H9 (cell line): ENCODE measurements around the gene ABL2. TPM values are rescaled to one million over a fixed set of nuclear protein-coding genes. Genes with fewer than 3 reads are reported as not detected.

Experiments used
- DNase-seq: peaks from one replicate; pipeline ENCODE4 v3.0.0-alpha.2; 2017
- H2AFZ ChIP-seq: one replicate; pipeline ENCODE4 v1.6.1; 2013; ENCODE audit warnings: mild to moderate bottlenecking, low read length, control low read depth, moderate library complexity
- H2AK5ac ChIP-seq: 2 replicates; pipeline ENCODE4 v1.6.1; 2013; ENCODE audit warnings: low read length, control low read depth, mixed read lengths; ENCODE audit not compliant: insufficient read length
- H2BK120ac ChIP-seq: one replicate; pipeline ENCODE4 v1.6.1; 2013; ENCODE audit warnings: low read depth, mild to moderate bottlenecking, low read length, control low read depth, inconsistent platforms; ENCODE audit not compliant: poor library complexity, severe bottlenecking
- H2BK12ac ChIP-seq: 2 replicates; pipeline ENCODE4 v1.6.1; 2013; ENCODE audit warnings: low read length, control low read depth, mixed read lengths, low read depth; ENCODE audit not compliant: insufficient read length
- H2BK15ac ChIP-seq: 2 replicates; pipeline ENCODE4 v1.6.1; 2013; ENCODE audit warnings: low read depth, low read length, control low read depth
- H2BK20ac ChIP-seq: one replicate; pipeline ENCODE4 v1.6.1; 2013; ENCODE audit warnings: low read depth, mild to moderate bottlenecking, low read length, control low read depth, inconsistent platforms; ENCODE audit not compliant: poor library complexity, severe bottlenecking
- H2BK5ac ChIP-seq: 2 replicates; pipeline ENCODE4 v1.6.1; 2013; ENCODE audit warnings: low read length, control low read depth, mixed read lengths; ENCODE audit not compliant: insufficient read length
- H3K14ac ChIP-seq: 2 replicates; pipeline ENCODE4 v1.6.1; 2013; ENCODE audit warnings: low read length, control low read depth; ENCODE audit not compliant: insufficient read depth
- H3K18ac ChIP-seq: 2 replicates; pipeline ENCODE4 v1.6.1; 2013; ENCODE audit warnings: low read depth, mild to moderate bottlenecking, mixed read lengths, low read length, control low read depth; ENCODE audit not compliant: insufficient read length
- H3K23ac ChIP-seq: 2 replicates; pipeline ENCODE4 v1.6.1; 2013; ENCODE audit warnings: low read length, control low read depth, mixed read lengths, low read depth; ENCODE audit not compliant: insufficient read length
- H3K23me2 ChIP-seq: 2 replicates; pipeline ENCODE4 v1.6.1; 2013; ENCODE audit warnings: low read depth, mild to moderate bottlenecking, mixed read lengths, low read length, control low read depth; ENCODE audit not compliant: insufficient read length, poor library complexity, severe bottlenecking
- H3K27ac ChIP-seq: 2 replicates; pipeline ENCODE4 v1.5.1; 2013; ENCODE audit warnings: low read length, control low read depth, mixed read lengths, low read depth; ENCODE audit not compliant: insufficient read length
- H3K27me3 ChIP-seq: 2 replicates; pipeline ENCODE4 v1.6.1; 2013; ENCODE audit warnings: low read length, control low read depth, inconsistent platforms; ENCODE audit not compliant: insufficient read depth
- H3K4ac ChIP-seq: 2 replicates; pipeline ENCODE4 v1.6.1; 2013; ENCODE audit warnings: low read depth, mild to moderate bottlenecking, control low read depth, inconsistent platforms, low read length, moderate library complexity
- H3K4me1 ChIP-seq: 2 replicates; pipeline ENCODE4 v1.6.1; 2013; ENCODE audit warnings: low read length, control low read depth, inconsistent platforms; ENCODE audit not compliant: insufficient read depth
- H3K4me2 ChIP-seq: 2 replicates; pipeline ENCODE4 v1.6.1; 2013; ENCODE audit warnings: low read length, control low read depth, mixed read lengths; ENCODE audit not compliant: insufficient read length, insufficient read depth
- H3K56ac ChIP-seq: 2 replicates; pipeline ENCODE4 v1.6.1; 2013; ENCODE audit warnings: low read depth, mild to moderate bottlenecking, mixed read lengths, low read length, control low read depth; ENCODE audit not compliant: insufficient read length
- H3K79me1 ChIP-seq: 2 replicates; pipeline ENCODE4 v1.6.1; 2013; ENCODE audit warnings: low read depth, mild to moderate bottlenecking, moderate library complexity, low read length, control low read depth, inconsistent platforms; ENCODE audit not compliant: insufficient read depth, poor library complexity, severe bottlenecking
- H3K79me2 ChIP-seq: 2 replicates; pipeline ENCODE4 v1.6.1; 2013; ENCODE audit warnings: low read length, control low read depth, inconsistent platforms; ENCODE audit not compliant: insufficient read depth
- H3K9ac ChIP-seq: 2 replicates; pipeline ENCODE4 v1.6.1; 2013; ENCODE audit warnings: low read length, control low read depth, mixed read lengths; ENCODE audit not compliant: insufficient read length; ENCODE audit errors: extremely low read depth
- H3K9me3 ChIP-seq: one replicate; pipeline ENCODE4 v1.6.1; 2013; ENCODE audit warnings: low read depth, low read length, inconsistent platforms; ENCODE audit not compliant: control insufficient read depth
- H3T11ph ChIP-seq: one replicate; pipeline ENCODE4 v1.6.1; 2013; ENCODE audit warnings: mild to moderate bottlenecking, low read length, control low read depth, inconsistent platforms
- H4K20me1 ChIP-seq: one replicate; pipeline ENCODE4 v1.6.1; 2013; ENCODE audit not compliant: control insufficient read depth, insufficient read length, insufficient read depth
- H4K5ac ChIP-seq: 2 replicates; pipeline ENCODE4 v1.6.1; 2013; ENCODE audit warnings: low read depth, mild to moderate bottlenecking, mixed read lengths, low read length, control low read depth; ENCODE audit not compliant: insufficient read length
- H4K8ac ChIP-seq: replicated peaks from 2 replicates; pipeline ENCODE4 v1.6.1; 2013; ENCODE audit warnings: low read length, control low read depth, mixed read lengths, low read depth; ENCODE audit not compliant: insufficient read length
- H4K91ac ChIP-seq: 2 replicates; pipeline ENCODE4 v1.6.1; 2013; ENCODE audit warnings: low read depth, mild to moderate bottlenecking, moderate library complexity, mixed read lengths, low read length, control low read depth; ENCODE audit not compliant: insufficient read length
- H3K27ac Mint-ChIP-seq, 3 experiments: 2 replicates in 2 of 3; 3 replicates in 1 of 3; pipeline ENCODE4 v1.8.0; 2020 to 2021; ENCODE audit warnings: mixed read lengths in 3 of 3, mild to moderate bottlenecking in 1 of 3, moderate library complexity in 1 of 3
- H3K27me3 Mint-ChIP-seq: 2 replicates; pipeline ENCODE4 v1.8.0; 2021; ENCODE audit warnings: low read depth, mild to moderate bottlenecking, moderate library complexity, mixed read lengths
- H3K36me3 Mint-ChIP-seq, 3 experiments: 2 replicates in 2 of 3; 3 replicates in 1 of 3; pipeline ENCODE4 v1.8.0; 2020 to 2021; ENCODE audit warnings: low read depth in 3 of 3, mixed read lengths in 3 of 3; ENCODE audit not compliant: insufficient read depth in 1 of 3
- H3K4me1 Mint-ChIP-seq, 2 experiments: 2 replicates each; pipeline ENCODE4 v1.8.0; 2020; ENCODE audit warnings: mixed read lengths in 2 of 2
- H3K4me3 Mint-ChIP-seq, 2 experiments: 2 replicates in 1 of 2; 3 replicates in 1 of 2; pipeline ENCODE4 v1.8.0; 2020 to 2021; ENCODE audit warnings: mild to moderate bottlenecking in 2 of 2, mixed read lengths in 2 of 2, moderate library complexity in 1 of 2
- H3K9me3 Mint-ChIP-seq, 2 experiments: 2 replicates in 1 of 2; 3 replicates in 1 of 2; pipeline ENCODE4 v1.8.0; 2020; ENCODE audit warnings: mild to moderate bottlenecking in 2 of 2, mixed read lengths in 2 of 2, moderate library complexity in 1 of 2
- CTCF ChIP-seq: fragments of 200-600 bp; sonication (generic); conservative IDR thresholded peaks from 3 replicates; pipeline ENCODE4 v1.8.0; 2021; ENCODE audit warnings: antibody characterized with exemption, mild to moderate bottlenecking
- WGBS: extraction: QIAGEN DNeasy Blood & Tissue Kit; methylation state at CpG from one replicate; pipeline ENCODE4 v1.1.7; 2013; ENCODE audit warnings: missing lambda C conversion rate, low lambda C conversion rate, mixed read lengths; ENCODE audit not compliant: insufficient read length; ENCODE audit errors: extremely low coverage; 5-methylcytosine and 5-hydroxymethylcytosine counted together
- total RNA-seq: library from RNA; stranded (reverse); gene quantifications from 2 replicates; pipeline ENCODE4 v1.2.1, GENCODE V29; 2021

The ABL2 gene
- total RNA-seq, 1 experiment from 2014 or later = 21.2 TPM

GRCh38 chr1:179126338-179127060 is 103.0 kb downstream of the ABL2 start:
- H4K5ac ChIP-seq = no peak overlapping the region
- no peak for TF ChIP-seq CTCF
- no peak overlapping the region for H3T11ph ChIP-seq
- H3K9me3 ChIP-seq = no peaks in the 10 kb centered on the region
- H3K56ac ChIP-seq = no peak overlapping the region
- H3K4me2 ChIP-seq = no peak overlapping the region
- no peak overlapping the region for H2AK5ac ChIP-seq
- no peak overlapping the region for H3K23ac ChIP-seq
- no peak overlapping the region for H4K8ac ChIP-seq
- H2AFZ ChIP-seq = no peak overlapping the region
- no peak overlapping the region for H2BK12ac ChIP-seq
- H3K4me1 ChIP-seq = no peaks in the 10 kb centered on the region
- no peaks in the 10 kb centered on the region for H3K27me3 ChIP-seq
- no peak overlapping the region for H2BK15ac ChIP-seq
- no peak overlapping the region for H3K27ac ChIP-seq
- no peak overlapping the region for H4K91ac ChIP-seq
- Mint-ChIP-seq H3K36me3 (peaks cover 4 to 26% (median 17%) of the 10 kb centered on the region in 3 experiments; a peak in 6 of 7 replicates), H3K27me3 (no peaks in the 10 kb centered on the region), H3K4me3 (no peak overlapping the region), H3K9me3 (no peaks in the 10 kb centered on the region), H3K4me1 (no peaks in the 10 kb centered on the region), H3K27ac (peak overlapping the region in 1 of 3 experiments; percentile 64; a peak in 1 of 7 replicates)
- H4K20me1 ChIP-seq = no peaks in the 10 kb centered on the region
- no peak overlapping the region for H3K14ac ChIP-seq
- H2BK120ac ChIP-seq = no peak overlapping the region
- no peak overlapping the region for H2BK20ac ChIP-seq
- no peak overlapping the region for H3K4ac ChIP-seq
- WGBS = no CpG with 5 or more reads among the region's 8 CpGs
- H3K23me2 ChIP-seq = no peaks in the 10 kb centered on the region
- no peak for DNase-seq
- no peaks in the 10 kb centered on the region for H3K79me1 ChIP-seq
- H3K9ac ChIP-seq = no peak overlapping the region
- H3K79me2 ChIP-seq = no peaks in the 10 kb centered on the region
- no peak overlapping the region for H3K18ac ChIP-seq
- H2BK5ac ChIP-seq = no peak overlapping the region
